ENCODE results near the gene ECPAS. TPM values are rescaled to one million over a fixed set of nuclear protein-coding genes. Genes with fewer than 3 reads are reported as not detected.
A peak's percentile ranks its signal among the peaks of the same experiment; 100 is the strongest.

Gene ECPAS
- total and polyA plus RNA-seq, 9 donors = 23.5 to 97.6 (median 69.7) TPM

DNA sequence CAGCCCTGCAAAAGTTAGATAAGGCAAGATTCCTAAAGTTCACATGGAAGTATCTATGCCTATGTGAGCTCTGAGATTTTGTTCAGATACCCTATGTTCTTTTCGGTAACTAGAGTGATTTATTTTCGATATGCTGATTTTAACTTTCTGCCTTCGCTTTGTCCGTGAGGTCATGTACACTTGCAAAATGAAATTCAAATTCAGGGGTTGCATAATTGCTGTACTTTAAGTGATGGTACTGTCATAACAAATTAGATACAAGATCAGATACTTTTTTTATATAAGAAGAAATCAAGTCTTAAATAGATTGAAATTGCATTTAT lies 350 bp upstream of the ECPAS start:
- no peak for TF ChIP-seq EP300 (IDR thresholded peaks at IDR 0.05)
- TF ChIP-seq, protein P1, sequence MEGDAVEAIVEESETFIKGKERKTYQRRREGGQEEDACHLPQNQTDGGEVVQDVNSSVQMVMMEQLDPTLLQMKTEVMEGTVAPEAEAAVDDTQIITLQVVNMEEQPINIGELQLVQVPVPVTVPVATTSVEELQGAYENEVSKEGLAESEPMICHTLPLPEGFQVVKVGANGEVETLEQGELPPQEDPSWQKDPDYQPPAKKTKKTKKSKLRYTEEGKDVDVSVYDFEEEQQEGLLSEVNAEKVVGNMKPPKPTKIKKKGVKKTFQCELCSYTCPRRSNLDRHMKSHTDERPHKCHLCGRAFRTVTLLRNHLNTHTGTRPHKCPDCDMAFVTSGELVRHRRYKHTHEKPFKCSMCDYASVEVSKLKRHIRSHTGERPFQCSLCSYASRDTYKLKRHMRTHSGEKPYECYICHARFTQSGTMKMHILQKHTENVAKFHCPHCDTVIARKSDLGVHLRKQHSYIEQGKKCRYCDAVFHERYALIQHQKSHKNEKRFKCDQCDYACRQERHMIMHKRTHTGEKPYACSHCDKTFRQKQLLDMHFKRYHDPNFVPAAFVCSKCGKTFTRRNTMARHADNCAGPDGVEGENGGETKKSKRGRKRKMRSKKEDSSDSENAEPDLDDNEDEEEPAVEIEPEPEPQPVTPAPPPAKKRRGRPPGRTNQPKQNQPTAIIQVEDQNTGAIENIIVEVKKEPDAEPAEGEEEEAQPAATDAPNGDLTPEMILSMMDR (IDR thresholded peaks at IDR 0.05) = no peak
- TF ChIP-seq POLR2A (IDR thresholded peaks at IDR 0.05) = no peak
- H3K9me3 ChIP-seq = no peaks in the 10 kb centered on the region
- 2 to 3% (median 2%) methylated on average over 4 of the region's 4 CpGs for WGBS, 3 donors
- peak overlapping the region; percentile 89 for H3K4me3 ChIP-seq
- intact Hi-C loops (cut with DNase I) = no loop called here
- peaks cover 5% of the 10 kb centered on the region for H3K4me1 ChIP-seq (ENCODE audit: insufficient read depth)
- peak overlapping the region; percentile 96 to 100 for H3K27ac ChIP-seq
- H3K36me3 ChIP-seq = no peaks in the 10 kb centered on the region
- no peak for DNase-seq
- H3K27me3 ChIP-seq = no peaks in the 10 kb centered on the region

DNA sequence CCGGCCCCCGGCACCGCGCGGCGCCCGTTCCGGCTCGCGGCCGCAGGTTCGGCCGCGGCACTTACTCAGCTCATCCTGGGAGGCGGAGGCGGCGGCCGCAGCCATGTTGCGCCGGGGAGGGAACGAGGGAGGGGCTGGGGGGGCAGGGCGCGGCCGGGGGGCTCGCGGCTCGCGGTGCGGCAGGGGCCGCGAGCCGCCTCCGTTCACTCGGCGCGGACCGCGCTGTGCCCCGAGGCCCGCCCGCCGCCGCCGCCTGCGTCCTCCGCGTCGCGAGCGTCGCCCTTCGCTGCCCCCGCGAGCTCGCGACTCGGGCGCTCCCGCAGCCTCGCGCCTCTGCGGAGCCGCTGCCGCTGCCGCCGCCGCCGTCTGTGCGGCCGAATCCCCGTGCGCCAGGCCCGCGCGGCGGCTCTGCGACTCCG lies 735 bp downstream of the ECPAS start:
- Histone ChIP-seq H3K27me3 (no peaks in the 10 kb centered on the region), H3K4me3 (peak overlapping the region; percentile 89), H3K36me3 (no peaks in the 10 kb centered on the region), H3K4me1 (ENCODE audit: insufficient read depth) (peaks cover 8% of the 10 kb centered on the region), H3K9me3 (no peaks in the 10 kb centered on the region), H3K27ac (peak overlapping the region; percentile 96 to 100)
- WGBS, 3 donors = 0% methylated on average over 30 to 78 of the region's 78 CpGs
- DNase-seq = peak in 4 of 5 donors; percentile 44 to 70 (median 54)
- intact Hi-C loops (cut with DNase I) = no loop called here
- TF ChIP-seq, protein P1 (IDR thresholded peaks at IDR 0.05) = no peak
- TF ChIP-seq EP300 (IDR thresholded peaks at IDR 0.05) (no peak), POLR2A (IDR thresholded peaks at IDR 0.05) (no peak)

DNA sequence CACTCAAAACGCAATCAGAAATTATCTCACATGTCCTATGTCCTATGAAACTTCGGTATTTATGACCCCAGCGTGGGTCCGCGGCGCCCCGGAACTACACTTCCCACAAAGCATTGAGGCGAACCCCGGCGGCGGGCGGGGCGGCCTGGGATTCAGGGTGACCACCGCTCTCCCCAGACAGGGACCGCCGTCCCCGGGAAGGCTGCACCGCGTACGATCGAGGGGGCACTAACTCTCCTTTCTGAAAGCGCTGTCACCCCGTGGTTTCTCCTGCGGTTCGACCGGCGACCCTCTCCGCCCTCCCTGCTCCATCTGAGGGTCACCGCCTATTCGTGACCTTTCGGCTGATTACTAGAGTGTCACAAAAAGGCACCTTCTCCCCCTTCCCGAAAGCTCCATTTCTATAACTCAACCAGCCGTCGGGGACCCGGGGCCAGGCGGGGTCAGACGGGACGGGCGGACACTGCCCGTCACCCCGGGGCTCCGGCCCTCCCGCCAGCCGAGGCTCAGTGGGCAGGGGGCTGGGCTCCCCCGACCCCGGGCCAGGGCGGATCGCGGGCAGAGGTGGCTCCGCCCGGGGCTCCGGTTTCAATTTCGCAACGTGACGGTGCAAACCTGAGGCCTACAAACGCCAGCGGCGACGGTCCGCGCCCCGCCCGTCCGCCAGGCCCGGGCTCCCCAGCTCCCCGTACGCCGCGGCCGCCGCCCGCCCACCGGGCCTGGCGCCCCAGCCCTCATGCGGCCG lies 1.3 kb downstream of the ECPAS start:
- Histone ChIP-seq H3K27ac (peak overlapping the region; percentile 96 to 100), H3K4me1 (ENCODE audit: insufficient read depth) (peaks cover 8% of the 10 kb centered on the region)
- TF ChIP-seq, protein P1 (IDR thresholded peaks at IDR 0.05) = no peak
- peak; percentile 82 for TF ChIP-seq POLR2A (IDR thresholded peaks at IDR 0.05)

DNA sequence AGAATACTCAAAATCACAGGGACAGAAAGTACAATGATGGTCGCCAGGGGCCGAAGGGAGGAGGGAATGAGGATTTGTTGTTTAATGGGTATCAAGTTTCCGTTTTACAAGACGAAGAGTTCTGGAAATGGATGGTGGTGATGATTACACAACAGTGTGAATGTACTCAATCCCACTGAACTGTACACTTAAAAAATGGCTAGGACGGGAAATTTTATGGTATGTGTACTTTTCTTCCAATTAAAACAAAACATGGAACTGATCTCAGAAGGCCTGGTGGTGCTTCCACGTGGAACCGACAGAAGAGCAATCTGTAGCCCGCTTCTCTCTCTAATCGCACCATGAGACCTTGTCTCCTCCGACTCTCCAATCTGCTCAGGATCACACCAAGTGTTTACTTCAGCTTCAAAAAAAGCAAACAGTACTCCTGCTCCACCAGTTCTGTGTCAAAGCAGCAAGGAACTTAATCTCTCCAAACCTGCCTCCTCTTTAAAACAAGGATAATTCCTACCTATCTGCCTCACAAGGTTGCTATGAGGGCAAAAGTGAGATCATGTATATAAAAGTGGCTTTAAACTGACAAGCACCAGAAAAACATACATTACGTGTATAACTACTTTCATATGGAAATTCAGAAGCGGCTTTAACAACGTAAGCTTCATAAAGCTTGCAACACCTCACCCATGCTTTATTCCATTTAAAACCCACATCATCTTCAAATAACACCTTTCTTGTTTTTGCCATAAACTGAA lies 2.1 kb downstream of the ECPAS start:
- Histone ChIP-seq H3K4me1 (ENCODE audit: insufficient read depth) (peaks cover 10% of the 10 kb centered on the region), H3K36me3 (no peaks in the 10 kb centered on the region)

More for the DNA sequence above, 1.3 kb downstream of the ECPAS start:
- H3K27me3 ChIP-seq = no peaks in the 10 kb centered on the region
- 0% methylated on average over 35 to 76 of the region's 76 CpGs for WGBS, 3 donors
- H3K36me3 ChIP-seq = no peaks in the 10 kb centered on the region
- no peaks in the 10 kb centered on the region for H3K9me3 ChIP-seq
- H3K4me3 ChIP-seq = peak overlapping the region; percentile 89
- peak; percentile 74 to 82 (median 78) for DNase-seq
- intact Hi-C loops (cut with DNase I) = no loop called here

More for the DNA sequence above, 2.1 kb downstream of the ECPAS start:
- TF ChIP-seq POLR2A (IDR thresholded peaks at IDR 0.05) = no peak
- TF ChIP-seq, protein P1 (IDR thresholded peaks at IDR 0.05) = no peak
- no peak for TF ChIP-seq EP300 (IDR thresholded peaks at IDR 0.05)
- Histone ChIP-seq H3K4me3 (peak overlapping the region; percentile 89), H3K27ac (peak overlapping the region in 1 of 2 donors; percentile 96), H3K27me3 (no peaks in the 10 kb centered on the region), H3K9me3 (no peaks in the 10 kb centered on the region)
- no peak for DNase-seq
- 31 to 36% (median 33%) methylated on average over 13 of the region's 13 CpGs for WGBS, 3 donors
- intact Hi-C loops (cut with DNase I) = no loop called here

Measured in ovary (tissue), 9 donors.